ENCODE measurements around the gene ALKBH5. TPM values are rescaled to one million over a fixed set of nuclear protein-coding genes. Genes with fewer than 3 reads are reported as not detected.
A peak's percentile ranks its signal among the peaks of the same experiment; 100 is the strongest.

Gene ALKBH5
- total and polyA plus RNA-seq, 10 of the 15 experiments (the other 5 are each of a cell fraction or from before 2014, with no cell fraction given): 13.7 to 99.9 (median 52.4) TPM

DNA sequence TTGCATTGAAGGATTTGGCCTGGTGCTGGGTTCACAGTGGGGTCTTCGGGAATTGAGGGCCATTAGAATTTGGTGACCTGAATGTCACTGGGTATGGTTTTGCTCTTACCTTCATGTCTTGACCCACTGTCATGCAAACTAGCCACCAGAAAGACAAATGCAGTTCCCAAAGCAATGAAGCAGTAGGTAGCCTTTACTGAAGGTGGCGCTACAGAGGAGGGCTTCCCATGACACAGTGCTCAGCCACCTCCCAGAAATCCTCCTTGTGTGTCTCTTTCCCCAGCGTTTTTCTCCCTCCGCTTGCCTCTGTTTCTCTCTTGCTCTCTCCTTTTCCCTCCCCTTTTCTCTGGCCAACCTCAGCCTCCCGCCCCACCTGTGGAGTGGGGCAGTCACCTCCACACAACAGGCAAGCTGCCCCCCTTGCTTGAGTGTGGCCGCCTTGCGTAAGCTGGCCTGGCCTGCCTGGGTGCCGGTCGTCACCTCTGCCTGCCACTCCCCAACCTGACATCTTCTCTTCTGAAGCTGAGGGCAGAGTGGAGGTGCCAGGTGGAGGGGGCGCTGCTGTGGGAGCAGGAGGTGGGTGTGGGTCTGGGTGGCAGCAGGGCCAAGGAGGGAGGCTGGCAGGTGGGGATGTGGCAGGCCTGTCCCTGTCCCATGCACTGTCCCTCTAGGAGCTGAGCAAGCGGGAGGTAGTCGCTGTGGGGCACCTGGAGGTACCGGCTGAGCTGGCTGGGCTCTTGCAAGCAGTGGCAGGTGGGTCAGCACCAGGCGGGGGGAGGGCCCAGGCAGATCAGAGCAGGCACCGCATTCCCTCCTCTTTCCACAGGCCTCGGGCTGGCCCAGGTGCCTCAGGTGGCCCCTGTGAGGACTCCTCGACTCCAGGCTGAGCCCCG, 40.3 kb upstream of the ALKBH5 start:
- ChIA-PET RAD21 (ENCODE audit: unreplicated experiment) (interaction anchor here (1.3 to 4.3 kb wide), 4 partner anchors 15 to 72 kb away, joined by 4 to 28 read pairs (median 8); partner anchors contain the start of gene ALKBH5), POLR2A (no interaction called here), CTCF (interaction anchor here (1.0 to 4.8 kb wide), 11 partner anchors 10 to 74 kb away, joined by 3 to 43 read pairs (median 5); partner anchors contain the start of gene ALKBH5), SMC1A (ENCODE audit: uncharacterized antibody, unreplicated experiment) (interaction anchor here (1.1 kb wide), 1 partner anchor 37 kb away, joined by 5 read pairs; no protein-coding TSS in a partner anchor)
- in situ Hi-C loops (cut with MboI) (no loop called here), intact Hi-C loops (cut with micrococcal nuclease; ENCODE audit: unreplicated experiment) (no loop called here)
- H3K27ac ChIP-seq (ENCODE audit: control insufficient read depth, insufficient read depth): no peak overlapping the region
- whole genome bisulfite sequencing (ENCODE audit: insufficient coverage, insufficient replicate concordance, low lambda C conversion rate, missing lambda C conversion rate): 45% methylated on average over 18 of the region's 18 CpGs
- H3K9me3 ChIP-seq (replicated peaks; ENCODE audit: control insufficient read depth, insufficient read depth, low read length): no peaks in the 10 kb centered on the region
- no peaks in the 10 kb centered on the region for H3K36me3 ChIP-seq (ENCODE audit: control insufficient read depth in 2 of 2, insufficient read depth in 2 of 2, low read length in 1 of 2)
- no TSS peak for BruUV-seq (replicated peaks)
- no peak overlapping the region for H2AFZ ChIP-seq (ENCODE audit: control insufficient read depth, low read depth, low read length)
- H3K4me2 ChIP-seq (ENCODE audit: control insufficient read depth, insufficient read depth): no peak overlapping the region
- no peak overlapping the region for H3K4me3 ChIP-seq
- H4K20me1 ChIP-seq (ENCODE audit: control insufficient read depth, insufficient read depth): no peaks in the 10 kb centered on the region
- TF ChIP-seq, protein P1, sequence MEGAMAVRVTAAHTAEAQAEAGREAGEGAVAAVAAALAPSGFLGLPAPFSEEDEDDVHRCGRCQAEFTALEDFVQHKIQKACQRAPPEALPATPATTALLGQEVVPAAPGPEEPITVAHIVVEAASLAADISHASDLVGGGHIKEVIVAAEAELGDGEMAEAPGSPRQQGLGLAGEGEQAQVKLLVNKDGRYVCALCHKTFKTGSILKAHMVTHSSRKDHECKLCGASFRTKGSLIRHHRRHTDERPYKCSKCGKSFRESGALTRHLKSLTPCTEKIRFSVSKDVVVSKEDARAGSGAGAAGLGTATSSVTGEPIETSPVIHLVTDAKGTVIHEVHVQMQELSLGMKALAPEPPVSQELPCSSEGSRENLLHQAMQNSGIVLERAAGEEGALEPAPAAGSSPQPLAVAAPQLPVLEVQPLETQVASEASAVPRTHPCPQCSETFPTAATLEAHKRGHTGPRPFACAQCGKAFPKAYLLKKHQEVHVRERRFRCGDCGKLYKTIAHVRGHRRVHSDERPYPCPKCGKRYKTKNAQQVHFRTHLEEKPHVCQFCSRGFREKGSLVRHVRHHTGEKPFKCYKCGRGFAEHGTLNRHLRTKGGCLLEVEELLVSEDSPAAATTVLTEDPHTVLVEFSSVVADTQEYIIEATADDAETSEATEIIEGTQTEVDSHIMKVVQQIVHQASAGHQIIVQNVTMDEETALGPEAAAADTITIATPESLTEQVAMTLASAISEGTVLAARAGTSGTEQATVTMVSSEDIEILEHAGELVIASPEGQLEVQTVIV (IDR thresholded peaks at IDR 0.05; ENCODE audit: borderline replicate concordance, partially characterized antibody): no peak
- TF ChIP-seq HDAC2 (IDR thresholded peaks at IDR 0.05) (no peak), RAD21 (IDR thresholded peaks at IDR 0.05; ENCODE audit: insufficient read depth, low read depth, low read length) (peak; percentile 14; the same call in 1 of the 2 replicates)
- TF ChIP-seq, protein P2, sequence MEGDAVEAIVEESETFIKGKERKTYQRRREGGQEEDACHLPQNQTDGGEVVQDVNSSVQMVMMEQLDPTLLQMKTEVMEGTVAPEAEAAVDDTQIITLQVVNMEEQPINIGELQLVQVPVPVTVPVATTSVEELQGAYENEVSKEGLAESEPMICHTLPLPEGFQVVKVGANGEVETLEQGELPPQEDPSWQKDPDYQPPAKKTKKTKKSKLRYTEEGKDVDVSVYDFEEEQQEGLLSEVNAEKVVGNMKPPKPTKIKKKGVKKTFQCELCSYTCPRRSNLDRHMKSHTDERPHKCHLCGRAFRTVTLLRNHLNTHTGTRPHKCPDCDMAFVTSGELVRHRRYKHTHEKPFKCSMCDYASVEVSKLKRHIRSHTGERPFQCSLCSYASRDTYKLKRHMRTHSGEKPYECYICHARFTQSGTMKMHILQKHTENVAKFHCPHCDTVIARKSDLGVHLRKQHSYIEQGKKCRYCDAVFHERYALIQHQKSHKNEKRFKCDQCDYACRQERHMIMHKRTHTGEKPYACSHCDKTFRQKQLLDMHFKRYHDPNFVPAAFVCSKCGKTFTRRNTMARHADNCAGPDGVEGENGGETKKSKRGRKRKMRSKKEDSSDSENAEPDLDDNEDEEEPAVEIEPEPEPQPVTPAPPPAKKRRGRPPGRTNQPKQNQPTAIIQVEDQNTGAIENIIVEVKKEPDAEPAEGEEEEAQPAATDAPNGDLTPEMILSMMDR (IDR thresholded peaks at IDR 0.05 in 2 of 3, conservative IDR thresholded peaks at IDR 0.05 in 1 of 3; ENCODE audit: control insufficient read depth in 2 of 3, extremely low read depth in 1 of 3, insufficient read depth in 1 of 3, low read depth in 3 of 3, low read length in 3 of 3): peak; percentile 36 to 51 (median 44); a peak in 5 of 6 replicates
- no peaks in the 10 kb centered on the region for H3K27me3 ChIP-seq (replicated peaks in 1 of 2; ENCODE audit: control insufficient read depth in 2 of 2, insufficient read depth in 2 of 2, low read length in 1 of 2)
- no peaks in the 10 kb centered on the region for H3K4me1 ChIP-seq (ENCODE audit: control insufficient read depth, insufficient read depth, low read length)
- H3K79me2 ChIP-seq (ENCODE audit: control insufficient read depth, insufficient read depth, low read length): no peaks in the 10 kb centered on the region
- DNase-seq (ENCODE audit: low read depth, low spot score) (no peak), FAIRE-seq (no peak), ATAC-seq (peak; percentile 33; the same call in 1 of the 3 replicates)
- H3K9ac ChIP-seq (ENCODE audit: control insufficient read depth, insufficient read depth, low read length): no peak overlapping the region

Data from GM12878 (cell line).